Astrocyte (in vitro differentiated cells and primary cell): Measurements from ENCODE around the gene FAM163A. TPM values are rescaled to one million over a fixed set of nuclear protein-coding genes. Genes with fewer than 3 reads are reported as not detected.

Source experiments
- DNase-seq: peaks from one replicate; pipeline ENCODE4 v3.0.0-alpha.2; 2010; ENCODE audit warnings: low read depth
- FAIRE-seq: peaks from 2 replicates; lab custom pipeline; 2011; peaks lifted over from hg19 to GRCh38; lab: Jason Lieb, UNC
- H2AFZ ChIP-seq: 2 replicates; pipeline ENCODE4 v1.6.0; 2012; ENCODE audit warnings: low read depth, low read length, inconsistent platforms
- H3K27ac ChIP-seq: 2 replicates; pipeline ENCODE4 v1.5.1; 2011; ENCODE audit warnings: low read depth, low read length, inconsistent platforms
- H3K27me3 ChIP-seq: 2 replicates; pipeline ENCODE4 v1.6.0; 2011; ENCODE audit warnings: low read length, inconsistent platforms; ENCODE audit not compliant: insufficient read depth
- H3K36me3 ChIP-seq: 2 replicates; pipeline ENCODE4 v1.5.1; 2011; ENCODE audit warnings: low read length, inconsistent platforms; ENCODE audit not compliant: insufficient read depth
- H3K4me1 ChIP-seq: 2 replicates; pipeline ENCODE4 v1.5.1; 2011; ENCODE audit warnings: low read length, inconsistent platforms; ENCODE audit not compliant: insufficient read depth
- H3K4me2 ChIP-seq: 2 replicates; pipeline ENCODE4 v1.6.0; 2012; ENCODE audit warnings: low read length, inconsistent platforms
- H3K4me3 ChIP-seq: 2 replicates; pipeline ENCODE4 v1.5.1; 2011; ENCODE audit warnings: low read depth, mild to moderate bottlenecking, low read length, inconsistent platforms; ENCODE audit not compliant: insufficient read depth
- H3K79me2 ChIP-seq: 2 replicates; pipeline ENCODE4 v1.6.0; 2012; ENCODE audit warnings: mild to moderate bottlenecking, low read length, inconsistent platforms; ENCODE audit not compliant: insufficient read depth
- H3K9ac ChIP-seq: 2 replicates; pipeline ENCODE4 v1.6.0; 2012; ENCODE audit warnings: mild to moderate bottlenecking, low read length, inconsistent platforms
- H3K9me3 ChIP-seq: 2 replicates; pipeline ENCODE4 v1.5.1; 2012; ENCODE audit warnings: low read depth, mild to moderate bottlenecking, low read length, inconsistent platforms; ENCODE audit not compliant: insufficient read depth
- H4K20me1 ChIP-seq: 2 replicates; pipeline ENCODE4 v1.6.0; 2012; ENCODE audit warnings: low read length, inconsistent platforms; ENCODE audit not compliant: insufficient read depth
- H3K27ac Mint-ChIP-seq: one replicate; pipeline ENCODE4 v1.8.0; 2021; ENCODE audit warnings: mild to moderate bottlenecking, mixed read lengths; ENCODE audit not compliant: unreplicated experiment
- H3K27me3 Mint-ChIP-seq: one replicate; pipeline ENCODE4 v1.8.0; 2021; ENCODE audit warnings: low read depth, mixed read lengths; ENCODE audit not compliant: unreplicated experiment
- H3K36me3 Mint-ChIP-seq: one replicate; pipeline ENCODE4 v1.8.0; 2021; ENCODE audit warnings: low read depth, mixed read lengths; ENCODE audit not compliant: unreplicated experiment
- H3K4me1 Mint-ChIP-seq: one replicate; pipeline ENCODE4 v1.8.0; 2021; ENCODE audit warnings: low read depth, mixed read lengths; ENCODE audit not compliant: unreplicated experiment
- H3K4me3 Mint-ChIP-seq: one replicate; pipeline ENCODE4 v1.8.0; 2021; ENCODE audit warnings: mild to moderate bottlenecking, moderate library complexity, mixed read lengths; ENCODE audit not compliant: unreplicated experiment
- H3K9me3 Mint-ChIP-seq: one replicate; pipeline ENCODE4 v1.8.0; 2021; ENCODE audit warnings: mild to moderate bottlenecking, mixed read lengths; ENCODE audit not compliant: unreplicated experiment
- EZH2 ChIP-seq: IDR thresholded peaks from 2 replicates; pipeline ENCODE4 v1.6.1; 2012; ENCODE audit warnings: mild to moderate bottlenecking, low read length, inconsistent platforms; ENCODE audit not compliant: insufficient read depth
- total RNA-seq: library from RNA; stranded (reverse); gene quantifications from 2 replicates; pipeline ENCODE4 v1.2.1, GENCODE V29; 2021
- TF ChIP-seq, protein P1 (sequence below): IDR thresholded peaks from 2 replicates; pipeline ENCODE4 v1.5.1; 2011; ENCODE audit warnings: low read depth, mild to moderate bottlenecking, inconsistent platforms, low read length, moderate library complexity; ENCODE audit not compliant: insufficient read depth

Gene FAM163A
- total RNA-seq, 1 donor from 2014 or later, result not detected

DNA sequence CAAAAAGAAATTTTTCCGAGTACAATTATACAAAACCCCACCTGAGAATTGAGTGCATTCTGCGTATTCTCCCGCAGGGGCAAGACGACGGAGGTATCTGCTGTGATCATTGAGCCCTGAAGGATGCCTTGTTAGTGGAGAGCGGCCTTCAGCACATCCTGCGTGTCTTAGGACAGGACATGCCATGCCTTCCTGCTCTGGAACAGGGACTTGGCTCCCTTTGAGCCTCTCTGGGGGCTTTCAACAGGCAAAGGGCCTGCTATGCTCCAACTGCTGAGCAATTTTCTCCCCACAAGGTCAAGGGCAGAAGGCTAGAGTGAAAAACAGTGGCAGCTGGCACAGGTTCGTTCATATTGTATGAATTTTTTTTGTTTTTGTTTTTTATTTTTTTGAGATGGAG is 82.1 kb downstream of the FAM163A start:
- no peak overlapping the region for H2AFZ ChIP-seq
- Mint-ChIP-seq H3K9me3 (peaks cover 2% of the 10 kb centered on the region), H3K4me3 (no peak overlapping the region), H3K4me1 (peaks cover 4% of the 10 kb centered on the region), H3K36me3 (no peaks in the 10 kb centered on the region), H3K27me3 (peaks cover 29% of the 10 kb centered on the region), H3K27ac (no peak overlapping the region)
- no peaks in the 10 kb centered on the region for H3K79me2 ChIP-seq
- no peaks in the 10 kb centered on the region for H4K20me1 ChIP-seq
- no peak overlapping the region for H3K27ac ChIP-seq
- H3K9me3 ChIP-seq, result no peaks in the 10 kb centered on the region
- no peaks in the 10 kb centered on the region for H3K4me1 ChIP-seq
- H3K36me3 ChIP-seq, result no peaks in the 10 kb centered on the region
- H3K9ac ChIP-seq, result no peak overlapping the region
- DNase-seq (no peak), FAIRE-seq (no peak)
- H3K4me2 ChIP-seq, result no peak overlapping the region
- TF ChIP-seq EZH2, result no peak
- TF ChIP-seq, protein P1, sequence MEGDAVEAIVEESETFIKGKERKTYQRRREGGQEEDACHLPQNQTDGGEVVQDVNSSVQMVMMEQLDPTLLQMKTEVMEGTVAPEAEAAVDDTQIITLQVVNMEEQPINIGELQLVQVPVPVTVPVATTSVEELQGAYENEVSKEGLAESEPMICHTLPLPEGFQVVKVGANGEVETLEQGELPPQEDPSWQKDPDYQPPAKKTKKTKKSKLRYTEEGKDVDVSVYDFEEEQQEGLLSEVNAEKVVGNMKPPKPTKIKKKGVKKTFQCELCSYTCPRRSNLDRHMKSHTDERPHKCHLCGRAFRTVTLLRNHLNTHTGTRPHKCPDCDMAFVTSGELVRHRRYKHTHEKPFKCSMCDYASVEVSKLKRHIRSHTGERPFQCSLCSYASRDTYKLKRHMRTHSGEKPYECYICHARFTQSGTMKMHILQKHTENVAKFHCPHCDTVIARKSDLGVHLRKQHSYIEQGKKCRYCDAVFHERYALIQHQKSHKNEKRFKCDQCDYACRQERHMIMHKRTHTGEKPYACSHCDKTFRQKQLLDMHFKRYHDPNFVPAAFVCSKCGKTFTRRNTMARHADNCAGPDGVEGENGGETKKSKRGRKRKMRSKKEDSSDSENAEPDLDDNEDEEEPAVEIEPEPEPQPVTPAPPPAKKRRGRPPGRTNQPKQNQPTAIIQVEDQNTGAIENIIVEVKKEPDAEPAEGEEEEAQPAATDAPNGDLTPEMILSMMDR, result no peak
- no peaks in the 10 kb centered on the region for H3K27me3 ChIP-seq
- H3K4me3 ChIP-seq, result no peak overlapping the region

DNA sequence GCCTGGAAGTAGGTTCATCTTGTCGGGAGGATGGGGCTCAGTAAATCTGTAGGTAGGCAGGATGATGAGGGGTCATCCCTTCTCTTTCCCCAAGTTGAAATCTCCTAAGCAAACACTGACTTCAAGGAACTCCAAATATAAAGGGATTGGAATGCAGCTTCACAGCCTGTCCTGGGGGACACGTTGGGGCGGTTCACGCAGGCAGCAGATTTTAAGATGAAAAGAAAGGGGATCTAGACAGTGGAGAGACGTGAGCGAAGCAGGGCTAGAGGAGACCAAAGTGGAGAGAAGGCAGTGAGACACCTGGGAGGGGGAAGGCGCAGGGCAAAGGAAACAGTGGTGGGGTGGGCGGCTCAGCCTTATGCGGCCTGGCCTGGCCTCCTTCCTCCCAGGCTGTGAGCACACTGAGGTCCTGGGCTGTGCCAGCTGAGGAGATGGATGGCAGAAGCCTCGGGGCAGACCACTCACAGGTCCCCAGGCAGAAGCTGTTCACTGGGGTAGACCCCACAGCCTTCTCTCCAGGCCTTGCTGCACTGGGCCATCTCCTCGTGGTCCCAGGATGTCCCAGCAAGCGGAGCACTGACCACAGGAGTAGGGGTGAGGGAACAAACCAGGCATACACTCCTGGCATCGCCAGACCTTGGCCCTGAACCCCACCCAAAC is 82.8 kb downstream of the FAM163A start:
- no peak for FAIRE-seq
- TF ChIP-seq, protein P1, result no peak
- TF ChIP-seq EZH2, result no peak

DNA sequence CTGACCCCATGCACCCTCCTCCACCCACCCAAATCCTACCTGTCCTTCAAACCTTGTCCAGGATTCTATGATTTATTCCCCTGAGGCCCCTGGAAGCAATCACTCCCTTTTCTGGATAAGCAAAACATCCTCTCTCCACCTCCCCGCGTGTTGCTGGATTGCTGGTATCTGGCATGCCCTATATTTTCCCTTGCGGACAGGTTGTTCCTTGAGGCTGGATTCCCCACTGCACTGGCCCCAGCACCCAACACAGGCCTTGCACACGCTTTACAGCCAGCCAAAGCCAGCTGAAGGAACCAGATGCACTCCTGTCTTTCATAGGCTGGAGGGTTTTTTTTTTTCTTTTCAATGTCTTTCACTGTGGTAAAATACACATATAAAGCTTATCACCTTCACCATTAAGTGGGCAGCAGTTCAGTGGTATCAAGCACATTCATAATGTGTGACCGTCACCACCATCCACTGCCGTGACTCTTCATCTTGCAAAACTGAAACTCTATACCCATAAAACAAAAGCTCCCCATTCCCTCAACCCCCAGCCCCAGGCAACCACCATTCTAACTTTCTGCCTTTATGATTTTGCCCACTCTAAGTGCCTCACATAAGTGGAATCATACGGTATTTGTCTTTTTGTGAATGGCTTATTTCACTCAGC is 83.7 kb downstream of the FAM163A start:
- Histone ChIP-seq H3K27me3 (no peaks in the 10 kb centered on the region), H3K9me3 (no peaks in the 10 kb centered on the region), H3K4me3 (no peak overlapping the region), H3K4me1 (no peaks in the 10 kb centered on the region), H3K36me3 (no peaks in the 10 kb centered on the region), H4K20me1 (no peaks in the 10 kb centered on the region), H3K27ac (no peak overlapping the region), H3K79me2 (no peaks in the 10 kb centered on the region), H2AFZ (no peak overlapping the region), H3K9ac (no peak overlapping the region), H3K4me2 (no peak overlapping the region)
- H3K4me1 Mint-ChIP-seq, result peaks cover 10% of the 10 kb centered on the region
- no peak overlapping the region for H3K27ac Mint-ChIP-seq
- no peaks in the 10 kb centered on the region for H3K9me3 Mint-ChIP-seq
- H3K27me3 Mint-ChIP-seq, result peaks cover 27% of the 10 kb centered on the region
- FAIRE-seq (no peak), DNase-seq (no peak)
- H3K4me3 Mint-ChIP-seq, result no peak overlapping the region
- TF ChIP-seq EZH2, result no peak
- no peaks in the 10 kb centered on the region for H3K36me3 Mint-ChIP-seq

More for the DNA sequence above, 82.8 kb downstream of the FAM163A start:
- Histone ChIP-seq H3K27me3 (no peaks in the 10 kb centered on the region), H3K4me1 (no peaks in the 10 kb centered on the region), H3K36me3 (no peaks in the 10 kb centered on the region), H3K4me3 (no peak overlapping the region), H3K27ac (no peak overlapping the region), H3K79me2 (no peaks in the 10 kb centered on the region), H3K9me3 (no peaks in the 10 kb centered on the region), H2AFZ (no peak overlapping the region), H3K4me2 (no peak overlapping the region), H3K9ac (no peak overlapping the region), H4K20me1 (no peaks in the 10 kb centered on the region)
- DNase-seq, result no peak
- Mint-ChIP-seq H3K27me3 (peaks cover 28% of the 10 kb centered on the region), H3K36me3 (no peaks in the 10 kb centered on the region), H3K4me3 (no peak overlapping the region), H3K27ac (peak overlapping the region; percentile 38), H3K4me1 (peaks cover 4% of the 10 kb centered on the region), H3K9me3 (no peaks in the 10 kb centered on the region)
